SK-N-SH (cell line): ENCODE data around the gene SH2D3A. TPM values are rescaled to one million over a fixed set of nuclear protein-coding genes. Genes with fewer than 3 reads are reported as not detected.

Source experiments
- CTCF ChIA-PET: fragments of 300-600, 350-600 bp; formaldehyde crosslinking; extraction: SDS; loops from one replicate; lab custom pipeline; 2021; lab: Yijun Ruan, JAX
- POLR2A ChIA-PET: fragments of 350-600 bp; sonication (Branson Sonifier 250); formaldehyde crosslinking; extraction: SDS; loops from one replicate; lab custom pipeline; 2020; ENCODE audit warnings: antibody characterized with exemption, inconsistent platforms; lab: Yijun Ruan, JAX
- DNase-seq: peaks from one replicate; pipeline ENCODE4 v3.0.0; 2012
- H2AFZ ChIP-seq: fragments of 200-600 bp; sonication (generic); 2 replicates; pipeline ENCODE4 v1.8.1; 2016; ENCODE audit warnings: antibody characterized with exemption, mild to moderate bottlenecking, low read depth
- H3F3A ChIP-seq: fragments of 200-600 bp; sonication (generic); replicated peaks from 2 replicates; pipeline ENCODE3; 2016; ENCODE audit warnings: antibody characterized with exemption, mild to moderate bottlenecking; ENCODE audit not compliant: insufficient read depth
- H3K27ac ChIP-seq, 2 experiments: fragments of 200-500 bp in 1 of 2; fragments of 200-600 bp in 1 of 2; sonication (Bioruptor generic) in 1 of 2; sonication (generic), shearing (Covaris generic) in 1 of 2; 2 replicates each; pipeline versions ENCODE4 v1.5.1 to v1.6.1; 2014 to 2016; ENCODE audit warnings: low read depth in 2 of 2, inconsistent platforms in 1 of 2, low read length in 1 of 2, mild to moderate bottlenecking in 1 of 2, mixed read lengths in 1 of 2
- H3K27me3 ChIP-seq: fragments of 200-600 bp; sonication (generic), shearing (Covaris generic); 2 replicates; pipeline ENCODE4 v1.6.1; 2016; ENCODE audit warnings: mixed run types; ENCODE audit not compliant: insufficient read depth
- H3K36me3 ChIP-seq, 2 experiments: fragments of 200-500 bp in 1 of 2; fragments of 200-600 bp in 1 of 2; sonication (Bioruptor generic) in 1 of 2; sonication (generic) in 1 of 2; replicated peaks in 1 of 2; 2 replicates each; pipeline versions ENCODE3 to v1.5.1; 2014 to 2016; ENCODE audit warnings: low read length in 1 of 2, mild to moderate bottlenecking in 1 of 2; ENCODE audit not compliant: insufficient read depth in 2 of 2, control insufficient read depth in 1 of 2
- H3K4me1 ChIP-seq, 2 experiments: fragments of 200-500 bp in 1 of 2; fragments of 200-600 bp in 1 of 2; sonication (Bioruptor generic) in 1 of 2; sonication (generic), shearing (Covaris generic) in 1 of 2; 2 replicates each; pipeline versions ENCODE4 v1.5.1 to v1.6.1; 2014 to 2016; ENCODE audit warnings: low read depth in 1 of 2, low read length in 1 of 2, mixed run types in 1 of 2; ENCODE audit not compliant: insufficient read depth in 2 of 2, control insufficient read depth in 1 of 2
- H3K4me2 ChIP-seq: fragments of 200-600 bp; sonication (generic), shearing (Covaris generic); 2 replicates; pipeline ENCODE4 v1.6.1; 2017; ENCODE audit warnings: mixed run types
- H3K4me3 ChIP-seq, 2 experiments: fragments of 200-500 bp in 1 of 2; fragments of 200-600 bp in 1 of 2; sonication (Bioruptor generic) in 1 of 2; sonication (generic), shearing (Covaris generic) in 1 of 2; 2 replicates each; pipeline versions ENCODE4 v1.5.1 to v1.8.1; 2014 to 2016; ENCODE audit warnings: low read depth in 2 of 2, inconsistent platforms in 1 of 2, low read length in 1 of 2, mild to moderate bottlenecking in 1 of 2, mixed read lengths in 1 of 2, moderate library complexity in 1 of 2
- H3K79me2 ChIP-seq: fragments of 200-600 bp; sonication (generic); 2 replicates; pipeline ENCODE4 v1.8.1; 2017; ENCODE audit warnings: mild to moderate bottlenecking; ENCODE audit not compliant: insufficient read depth
- H3K9ac ChIP-seq: fragments of 200-600 bp; sonication (generic); 2 replicates; pipeline ENCODE4 v1.6.1; 2017; ENCODE audit warnings: mixed run types
- H3K9me2 ChIP-seq: fragments of 200-600 bp; sonication (generic); 2 replicates; pipeline ENCODE4 v1.6.1; 2017; ENCODE audit warnings: mixed run types
- H3K9me3 ChIP-seq: fragments of 200-600 bp; sonication (generic); 2 replicates; pipeline ENCODE4 v1.6.1; 2017; ENCODE audit warnings: mixed run types, mild to moderate bottlenecking, moderate library complexity
- H4K20me1 ChIP-seq: fragments of 200-600 bp; sonication (generic); 2 replicates; pipeline ENCODE4 v1.6.1; 2017; ENCODE audit warnings: mild to moderate bottlenecking, mixed run types; ENCODE audit not compliant: insufficient read depth
- CHD2 ChIP-seq: fragments of 150-350 bp; IDR thresholded peaks from 2 replicates; pipeline ENCODE4 v1.6.1; 2018; ENCODE audit warnings: low read length; ENCODE audit not compliant: partially characterized antibody
- CTCF ChIP-seq: fragments of 200-600 bp; sonication (generic); IDR thresholded peaks from 2 replicates; pipeline ENCODE4 v1.6.1; 2017; ENCODE audit warnings: antibody characterized with exemption, mild to moderate bottlenecking, moderate library complexity
- ELF1 ChIP-seq: IDR thresholded peaks from 2 replicates; pipeline ENCODE4 v1.4.0; 2012
- EZH2phosphoT487 ChIP-seq: fragments of 200-600 bp; sonication (generic); IDR thresholded peaks from 2 replicates; pipeline ENCODE4 v1.6.1; 2017; ENCODE audit warnings: low read depth, mixed run types, mild to moderate bottlenecking, antibody characterized with exemption, moderate library complexity, borderline replicate concordance
- FOXM1 ChIP-seq: IDR thresholded peaks from 2 replicates; pipeline ENCODE4 v1.4.0; 2012; ENCODE audit warnings: low read depth, mild to moderate bottlenecking
- GATA2 ChIP-seq: sonication (generic); formaldehyde crosslinking; IDR thresholded peaks from 2 replicates; pipeline ENCODE4 v1.5.0; 2020; ENCODE audit warnings: mild to moderate bottlenecking, missing genetic modification reagents
- MAX ChIP-seq: IDR thresholded peaks from 2 replicates; pipeline ENCODE4 v1.4.0; 2012; ENCODE audit warnings: low read depth
- MEF2A ChIP-seq: IDR thresholded peaks from 2 replicates; pipeline ENCODE4 v1.4.0; 2012; ENCODE audit warnings: low read depth, borderline replicate concordance
- MXI1 ChIP-seq: IDR thresholded peaks from 2 replicates; pipeline ENCODE4 v1.6.1; 2012; ENCODE audit warnings: mild to moderate bottlenecking, low read depth, low read length, improper control_type of control experiment
- NFIC ChIP-seq: IDR thresholded peaks from 2 replicates; pipeline ENCODE4 v1.4.0; 2012; ENCODE audit warnings: borderline replicate concordance
- PBX3 ChIP-seq: IDR thresholded peaks from 2 replicates; pipeline ENCODE4; 2012
- RAD21 ChIP-seq: IDR thresholded peaks from 2 replicates; pipeline ENCODE4 v1.6.1; 2012; ENCODE audit warnings: mild to moderate bottlenecking, low read length
- RCOR1 ChIP-seq: fragments of 150-350 bp; IDR thresholded peaks from 2 replicates; pipeline ENCODE4 v1.6.1; 2017; ENCODE audit warnings: antibody characterized with exemption, low read length
- RFX5 ChIP-seq: IDR thresholded peaks from 2 replicates; pipeline ENCODE4 v1.6.1; 2012; ENCODE audit warnings: mild to moderate bottlenecking, improper control_type of control experiment, low read length
- TCF12 ChIP-seq: IDR thresholded peaks from 2 replicates; pipeline ENCODE4 v1.4.0; 2012
- USF1 ChIP-seq: IDR thresholded peaks from 2 replicates; pipeline ENCODE4 v1.4.0; 2012; ENCODE audit warnings: low read depth, borderline replicate concordance
- ZBTB33 ChIP-seq: IDR thresholded peaks from 2 replicates; pipeline ENCODE4 v1.4.0; 2012; ENCODE audit warnings: low read depth, borderline replicate concordance
- WGBS: methylation state at CpG from one replicate; pipeline ENCODE4 v1.1.6; 2017; ENCODE audit warnings: low lambda C conversion rate; 5-methylcytosine and 5-hydroxymethylcytosine counted together
- polyA plus RNA-seq, 3 experiments: library from polyadenylated mRNA; depleted of rRNA; stranded (reverse); fragments of >200 nt; gene quantifications; 2 replicates each; pipeline ENCODE4 v1.2.3, GENCODE V29; 2012

The SH2D3A gene
- polyA plus RNA-seq, 1 of the 3 experiments (the other 2 are of a cell fraction), result 0.35 TPM

- Histone ChIP-seq H3K9me2 (no peaks in the 10 kb centered on the region), H2AFZ (no peak overlapping the region; the same call in 1 of the 2 replicates), H3K9ac (no peak overlapping the region), H3F3A (peaks cover under 1% of the 10 kb centered on the region), H3K36me3 (no peaks in the 10 kb centered on the region), H3K79me2 (no peaks in the 10 kb centered on the region), H3K4me1 (no peaks in the 10 kb centered on the region; a peak in 1 of 4 replicates), H3K9me3 (no peaks in the 10 kb centered on the region), H3K4me2 (no peak overlapping the region), H3K27me3 (no peaks in the 10 kb centered on the region), H3K27ac (no peak overlapping the region), H4K20me1 (no peaks in the 10 kb centered on the region), H3K4me3 (no peak overlapping the region)
- 37% methylated on average over 4 of the region's 4 CpGs for WGBS
- CTCF ChIA-PET, result interaction anchor here (0.9 kb wide), 1 partner anchor 45 kb away, joined by 3 read pairs; no protein-coding TSS in a partner anchor
- DNase-seq, result peak; percentile 77
- POLR2A ChIA-PET, result interaction anchor here (0.6 kb wide), 1 partner anchor 112 kb away, joined by 3 read pairs; no protein-coding TSS in a partner anchor
- peak; percentile 52 for TF ChIP-seq PBX3
- peak; percentile 90 for TF ChIP-seq USF1
- no peak for TF ChIP-seq CHD2
- no peak for TF ChIP-seq RAD21
- no peak for TF ChIP-seq EZH2phosphoT487
- TF ChIP-seq ZBTB33, result no peak
These were observed 6.1 kb downstream of the SH2D3A start for GRCh38 chr19:6761053-6761676.

GRCh38 chr19:6760606-6761005 lies 6.6 kb downstream of the SH2D3A start:
- DNase-seq, result no peak
- Histone ChIP-seq H3F3A (no peaks in the 10 kb centered on the region), H3K4me2 (no peak overlapping the region), H3K27me3 (no peaks in the 10 kb centered on the region), H3K27ac (no peak overlapping the region), H3K9ac (no peak overlapping the region), H3K4me1 (no peaks in the 10 kb centered on the region), H2AFZ (peak overlapping the region; percentile 5; the same call in 1 of the 2 replicates), H3K4me3 (no peak overlapping the region), H4K20me1 (no peaks in the 10 kb centered on the region), H3K9me3 (no peaks in the 10 kb centered on the region), H3K36me3 (no peaks in the 10 kb centered on the region), H3K79me2 (no peaks in the 10 kb centered on the region), H3K9me2 (no peaks in the 10 kb centered on the region)
- CTCF ChIA-PET, result no interaction called here
- WGBS, result 50% methylated on average over 17 of the region's 17 CpGs
- POLR2A ChIA-PET, result no interaction called here
- TF ChIP-seq MXI1 (no peak), NFIC (no peak), RFX5 (no peak), RCOR1 (no peak), ELF1 (no peak), MEF2A (no peak), RAD21 (no peak), CTCF (no peak), GATA2 (no peak), TCF12 (no peak), MAX (no peak), FOXM1 (no peak)
